DMS114 treated with DMSO at 0.1 percent for 48 hours (cell line): ENCODE results near the gene BTBD19.
"Not testable (repeated sequence)": the region's sequence is repeated elsewhere in the genome, so short reads cannot be mapped to it uniquely, and the experiment has no call there.

Experiments used
- DNase-seq: peaks from one replicate; lab custom pipeline; 2025; ENCODE audit not compliant: unreplicated experiment; lab: John Stamatoyannopoulos, UW

BTBD19 gene

GRCh38 chr1:44827197-44828002 lies 19.1 kb downstream of the BTBD19 start:
- no peak for DNase-seq

GRCh38 chr1:44828003-44828651 lies 19.8 kb downstream of the BTBD19 start:
- no peak for DNase-seq

GRCh38 chr1:44828841-44829440 lies 20.6 kb downstream of the BTBD19 start:
- no peak for DNase-seq

- DNase-seq, result no peak
Measured at GRCh38 chr1:44829506-44830384, 21.4 kb downstream of the BTBD19 start.

- DNase-seq, result no peak
Measured at GRCh38 chr1:44830900-44831304, 22.6 kb downstream of the BTBD19 start.

GRCh38 chr1:44831516-44831915 lies 23.2 kb downstream of the BTBD19 start:
- no peak for DNase-seq

- DNase-seq, result no peak
Measured at GRCh38 chr1:44832056-44832705, 23.9 kb downstream of the BTBD19 start.

- no peak for DNase-seq
Measured at GRCh38 chr1:44834328-44834727, 26.0 kb downstream of the BTBD19 start.

GRCh38 chr1:44835738-44836675 lies 27.7 kb downstream of the BTBD19 start:
- DNase-seq, result peak; percentile 63

GRCh38 chr1:44838294-44838693 lies 30.0 kb downstream of the BTBD19 start:
- DNase-seq, result not testable (repeated sequence)

- no peak for DNase-seq
Measured at GRCh38 chr1:44839576-44839975, 31.3 kb downstream of the BTBD19 start.

GRCh38 chr1:44842486-44842861 lies 34.2 kb downstream of the BTBD19 start:
- DNase-seq, result no peak

GRCh38 chr1:44842862-44843655 lies 34.7 kb downstream of the BTBD19 start, which contains the start of gene PTCH2:
Gene PTCH2, minus strand, starts transcription at chr1:44843253. Its CDS starts 321 bp downstream, at chr1:44842932.
- peak; percentile 46 for DNase-seq

- no peak for DNase-seq
Measured at GRCh38 chr1:44846985-44847384, 38.7 kb downstream of the BTBD19 start.

GRCh38 chr1:44847845-44848244 lies 39.5 kb downstream of the BTBD19 start:
- DNase-seq, result no peak

- no peak for DNase-seq
Measured at GRCh38 chr1:44848456-44849181, 40.3 kb downstream of the BTBD19 start.

- no peak for DNase-seq
Measured at GRCh38 chr1:44849575-44850132, 41.3 kb downstream of the BTBD19 start.

GRCh38 chr1:44851308-44851707 lies 43.0 kb downstream of the BTBD19 start:
- no peak for DNase-seq
